Ecto neural progenitor cell (in vitro differentiated cells): ENCODE data around the gene SLC35E3.
"Not testable (repeated sequence)": the region's sequence is repeated elsewhere in the genome, so short reads cannot be mapped to it uniquely, and the experiment has no call there.

ENCODE experiments used
- DNase-seq: peaks from one replicate; pipeline ENCODE4 v3.0.0-alpha.2; 2018; ENCODE audit warnings: low spot score

Gene SLC35E3

DNA sequence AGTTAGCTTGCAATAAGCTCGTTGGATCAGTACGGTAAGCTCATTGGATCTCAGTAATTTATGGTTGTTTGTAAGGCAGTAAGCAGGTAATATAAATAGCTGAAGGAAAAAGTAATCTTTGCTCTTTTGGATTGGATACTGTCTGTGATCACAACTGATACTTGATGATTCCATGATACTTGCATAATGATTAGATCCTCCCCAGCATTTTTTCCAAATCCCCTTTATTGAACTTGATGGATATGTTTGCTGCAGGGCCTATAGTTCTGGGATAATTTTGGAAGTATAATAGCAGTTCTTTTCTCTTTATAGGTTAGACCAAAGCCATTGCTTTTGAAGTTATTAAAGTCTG is 67.2 kb downstream of the SLC35E3 start:
- no peak for DNase-seq

DNA sequence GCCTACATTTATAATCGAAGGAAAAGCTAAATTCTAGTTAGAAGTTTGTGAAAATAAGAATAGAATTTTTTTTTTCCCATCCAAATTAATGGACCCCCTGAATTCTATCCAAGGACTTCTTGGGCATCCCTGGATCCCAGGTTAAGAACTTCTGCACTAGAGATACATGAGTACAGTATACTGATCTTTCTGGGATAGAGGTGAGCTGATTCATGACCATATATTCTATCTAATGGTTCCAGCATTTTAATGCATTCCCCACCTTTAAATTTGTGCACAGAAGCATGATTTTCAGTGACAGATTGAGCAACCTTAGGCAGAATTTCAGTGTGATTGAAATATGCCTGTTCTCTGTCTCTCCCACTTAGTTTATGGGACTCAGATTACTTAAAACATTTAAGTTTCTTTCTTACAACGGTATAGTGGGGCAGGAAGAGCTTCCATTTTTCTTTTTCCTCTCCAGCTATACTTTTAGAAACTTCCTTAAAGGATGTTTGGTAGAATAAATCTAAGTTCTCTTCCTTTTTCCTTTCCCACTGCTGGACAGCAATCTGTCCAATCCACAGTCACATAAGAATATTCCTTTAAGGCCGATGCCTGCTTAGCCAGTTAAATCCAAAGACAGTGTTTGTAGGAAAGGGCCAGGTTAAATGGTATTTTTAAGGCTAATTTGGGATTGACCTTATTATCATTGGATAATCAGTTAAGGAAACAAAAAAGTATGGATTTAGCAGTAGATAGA is 68.7 kb downstream of the SLC35E3 start:
- DNase-seq = no peak

DNA sequence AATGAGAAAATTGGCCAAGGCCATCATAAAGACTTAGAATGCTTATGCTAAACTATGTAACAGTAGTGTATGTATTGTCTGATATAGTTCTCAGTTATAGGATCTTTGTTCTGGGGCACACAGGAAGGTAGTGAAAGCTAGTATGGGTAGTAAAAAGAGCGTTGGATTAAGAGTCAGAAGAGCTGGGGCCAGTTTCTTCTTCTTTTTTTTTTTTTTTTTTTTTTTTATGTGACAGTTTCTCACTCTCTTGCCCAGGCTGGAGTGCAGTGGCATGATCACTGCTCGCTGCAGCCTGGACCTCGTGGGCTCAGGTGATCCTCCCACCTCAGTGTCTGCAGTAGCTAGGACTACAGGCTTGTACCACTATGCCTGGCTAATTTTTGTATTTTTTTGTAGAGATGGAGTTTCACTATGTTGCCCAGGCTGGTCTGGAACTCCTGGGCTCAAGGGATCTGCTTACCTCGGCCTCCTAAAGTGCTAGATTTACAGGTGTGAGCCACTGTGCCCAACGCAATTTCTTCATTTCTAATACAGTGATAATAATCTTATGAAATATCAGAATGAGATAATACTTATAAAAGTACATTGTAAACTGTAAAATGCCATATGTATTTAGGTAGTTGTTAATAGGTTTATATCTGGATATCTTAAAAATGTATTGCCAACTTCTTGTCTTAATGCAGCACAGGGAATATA is 69.4 kb downstream of the SLC35E3 start:
- DNase-seq = no peak

DNA sequence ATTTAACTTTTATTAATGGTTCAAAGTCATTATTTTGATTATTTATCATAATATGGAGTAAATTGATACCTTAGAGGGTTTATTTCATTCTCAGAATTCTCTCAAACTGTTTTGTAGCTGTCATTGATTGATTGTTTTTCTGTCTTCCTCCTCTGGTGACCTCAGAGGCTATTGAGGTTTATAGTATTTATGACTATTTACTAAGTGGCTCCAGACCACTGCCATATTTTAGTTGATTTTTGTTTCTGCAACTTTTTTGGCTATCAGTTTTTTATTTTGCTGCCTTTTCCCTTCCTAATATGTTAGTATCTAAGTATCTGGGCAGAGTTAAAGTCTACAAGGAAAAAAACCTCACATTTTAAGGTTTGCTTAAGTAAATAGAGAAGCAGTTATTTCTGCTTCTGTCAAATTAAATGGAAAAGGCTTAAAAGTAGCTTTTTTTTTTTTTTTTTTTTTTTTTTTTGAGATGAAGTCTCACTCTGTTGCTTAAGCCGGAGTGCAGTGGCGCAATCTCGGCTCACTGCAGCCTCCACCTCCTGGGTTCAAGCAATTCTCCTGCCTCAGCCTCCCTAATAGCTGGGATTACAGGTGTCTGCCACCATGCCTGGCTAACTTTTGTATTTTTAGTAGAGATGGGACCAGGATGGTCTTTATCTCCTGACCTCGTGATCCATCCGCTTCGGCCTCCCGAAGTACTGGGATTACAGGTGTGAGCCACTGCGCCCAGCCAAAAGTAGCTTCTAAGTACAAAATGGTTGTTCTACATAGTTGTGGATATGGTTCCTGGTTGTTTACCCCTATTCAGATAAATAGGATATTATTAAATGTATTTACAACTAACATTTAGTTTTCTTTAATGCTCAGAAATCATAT is 70.2 kb downstream of the SLC35E3 start:
- no peak for DNase-seq

DNA sequence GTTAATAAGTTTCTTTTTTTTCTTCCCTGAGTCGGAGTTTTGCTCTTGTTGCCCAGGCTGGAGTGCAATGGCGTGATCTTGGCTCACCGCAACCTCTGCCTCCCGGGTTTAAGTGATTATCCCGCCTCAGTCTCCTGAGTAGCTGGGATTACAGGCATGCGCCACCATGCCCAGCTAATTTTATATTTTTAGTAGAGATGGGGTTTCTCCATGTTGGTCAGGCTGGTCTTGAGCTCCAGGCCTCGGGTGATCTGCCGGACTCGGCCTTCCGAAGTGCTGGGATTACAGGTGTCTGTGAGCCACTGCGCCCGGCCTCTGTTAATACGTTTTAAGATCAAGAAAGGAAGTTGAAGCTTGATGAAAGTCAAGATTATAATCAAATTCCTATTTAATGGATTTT is 73.5 kb downstream of the SLC35E3 start:
- not testable (repeated sequence) for DNase-seq

DNA sequence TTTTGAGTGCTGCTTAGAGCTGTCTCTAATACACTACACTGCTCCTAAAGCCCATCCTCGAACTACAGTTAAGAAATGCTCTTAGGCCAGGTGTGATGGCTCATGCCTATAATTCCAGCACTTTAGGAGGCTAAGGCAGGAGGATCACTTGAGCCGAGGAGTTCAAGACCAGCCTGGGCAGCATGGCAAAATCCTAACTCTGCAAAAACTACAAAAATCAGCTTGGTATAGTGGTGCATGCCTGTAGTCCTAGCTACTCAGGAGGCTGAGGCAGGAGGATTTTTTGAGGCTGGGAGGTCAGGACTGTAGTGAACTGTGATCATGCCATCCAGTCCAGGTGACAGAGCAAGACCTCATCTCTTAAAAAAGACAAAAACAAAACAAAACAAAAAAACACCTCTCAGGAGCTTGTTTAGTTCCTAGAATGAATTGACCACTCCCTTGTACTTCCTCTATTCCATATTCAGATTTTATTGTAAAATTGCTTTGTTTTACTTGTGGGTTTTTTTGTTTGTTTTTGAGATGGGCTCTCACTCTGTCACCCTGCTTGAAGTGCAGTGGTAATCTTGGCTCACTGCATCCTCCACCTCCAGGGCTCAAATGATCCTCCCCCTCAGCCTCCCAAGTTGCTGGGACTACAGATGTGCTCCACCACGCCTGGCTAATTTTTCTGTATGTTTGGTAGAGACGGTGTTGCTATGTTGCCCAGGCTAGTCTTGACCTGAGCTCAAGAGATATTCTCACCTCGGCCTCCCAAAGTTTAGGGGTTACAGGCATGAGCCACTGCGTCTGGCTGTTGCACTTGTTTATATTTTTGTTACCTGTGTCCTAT is 75.6 kb downstream of the SLC35E3 start:
- no peak for DNase-seq

DNA sequence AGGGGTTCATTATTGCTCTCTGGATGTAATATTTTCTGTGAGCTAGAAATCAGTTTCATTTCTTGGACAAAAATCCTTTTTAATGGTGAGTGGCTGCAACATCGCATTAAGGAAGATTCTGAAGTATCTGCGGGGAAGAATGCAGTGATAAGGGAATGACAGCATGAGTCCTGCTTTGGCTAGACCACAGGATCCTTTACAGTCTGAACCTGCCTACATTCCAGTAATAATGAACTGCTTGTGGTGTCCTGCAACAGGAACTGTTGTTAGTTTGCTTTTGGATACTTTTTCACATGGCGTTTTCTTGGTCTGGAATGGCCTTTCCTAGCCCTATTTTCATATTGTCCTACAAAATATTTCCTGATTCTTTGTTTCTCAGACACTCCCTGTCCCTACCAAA is 77.7 kb downstream of the SLC35E3 start:
- no peak for DNase-seq

DNA sequence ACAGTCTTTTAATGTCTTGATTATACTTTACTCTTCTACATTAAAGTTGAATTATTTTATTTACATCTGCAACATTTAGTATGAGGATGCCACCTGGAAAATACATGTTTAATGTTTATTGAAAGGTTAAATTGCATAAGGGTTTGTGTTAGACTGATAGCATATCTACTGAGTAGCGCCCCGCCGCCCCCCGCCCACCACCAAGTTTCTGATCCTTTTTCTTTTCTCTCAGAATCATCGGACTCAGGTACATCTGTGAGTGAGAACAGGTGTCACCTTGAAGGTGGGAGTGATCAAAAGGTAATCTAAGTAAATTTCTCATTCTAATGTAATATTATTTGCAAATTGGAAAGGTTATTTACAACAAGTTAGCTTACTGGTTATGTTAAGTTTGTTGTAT is 78.2 kb downstream of the SLC35E3 start:
- no peak for DNase-seq

DNA sequence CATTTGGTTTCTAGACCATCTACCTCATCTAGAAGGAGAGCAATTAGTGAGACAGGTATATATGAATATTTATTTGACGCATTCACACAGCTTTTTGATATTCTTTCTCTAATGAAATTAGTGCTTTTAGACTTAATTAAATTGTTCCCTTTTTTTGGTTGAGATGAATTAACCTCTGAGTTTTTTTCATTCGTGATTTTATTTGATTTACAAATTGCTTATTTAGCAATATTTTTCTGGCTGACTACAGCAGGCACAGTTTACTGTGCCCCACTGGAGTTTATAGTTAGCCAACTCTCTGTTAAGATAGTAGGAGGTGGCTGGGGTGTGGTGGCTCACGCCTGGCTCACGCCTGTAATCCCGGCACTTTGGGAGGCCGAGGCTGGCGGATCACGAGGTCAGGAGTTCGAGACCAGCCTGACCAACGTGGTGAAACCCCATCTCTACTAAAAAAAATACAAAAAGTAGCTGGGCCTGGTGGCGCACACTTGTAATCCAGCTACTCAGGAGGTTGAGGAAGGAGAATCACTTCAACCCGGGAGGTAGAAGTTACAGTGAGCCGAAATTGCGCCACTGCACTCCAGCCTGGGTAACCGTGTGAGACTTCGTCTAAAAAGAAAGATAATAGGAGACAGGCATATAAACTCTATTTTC is 78.7 kb downstream of the SLC35E3 start:
- DNase-seq = no peak

DNA sequence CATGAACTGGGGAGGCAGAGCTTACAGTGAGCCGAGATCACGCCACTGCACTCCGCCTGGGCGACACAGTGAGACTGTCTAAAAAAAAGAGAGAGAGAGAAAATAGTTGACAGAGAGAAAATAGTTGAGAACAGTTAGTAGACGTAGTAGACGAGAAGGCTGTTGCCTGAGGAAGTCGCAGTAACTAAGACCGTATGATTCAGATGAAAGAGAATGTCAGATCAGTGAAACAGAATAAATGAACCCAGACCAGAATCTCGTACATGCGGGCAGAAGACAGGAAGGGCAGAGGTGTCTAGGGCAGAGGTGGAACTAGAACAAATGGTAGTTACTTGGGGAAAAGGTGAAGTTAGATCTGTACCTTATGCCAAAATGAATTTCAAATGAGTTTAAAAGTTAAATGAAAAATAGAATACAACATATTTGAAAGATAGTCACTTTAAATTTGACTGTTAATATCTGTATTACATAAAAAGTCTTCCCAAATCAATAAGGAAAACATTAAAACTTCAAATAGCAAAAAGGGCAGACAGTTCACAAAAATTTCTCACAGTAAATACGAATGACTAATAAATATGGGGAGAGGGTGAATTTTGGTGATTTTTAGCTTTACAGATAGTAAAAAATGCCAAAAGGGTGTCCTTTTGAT is 79.7 kb downstream of the SLC35E3 start:
- no peak for DNase-seq

DNA sequence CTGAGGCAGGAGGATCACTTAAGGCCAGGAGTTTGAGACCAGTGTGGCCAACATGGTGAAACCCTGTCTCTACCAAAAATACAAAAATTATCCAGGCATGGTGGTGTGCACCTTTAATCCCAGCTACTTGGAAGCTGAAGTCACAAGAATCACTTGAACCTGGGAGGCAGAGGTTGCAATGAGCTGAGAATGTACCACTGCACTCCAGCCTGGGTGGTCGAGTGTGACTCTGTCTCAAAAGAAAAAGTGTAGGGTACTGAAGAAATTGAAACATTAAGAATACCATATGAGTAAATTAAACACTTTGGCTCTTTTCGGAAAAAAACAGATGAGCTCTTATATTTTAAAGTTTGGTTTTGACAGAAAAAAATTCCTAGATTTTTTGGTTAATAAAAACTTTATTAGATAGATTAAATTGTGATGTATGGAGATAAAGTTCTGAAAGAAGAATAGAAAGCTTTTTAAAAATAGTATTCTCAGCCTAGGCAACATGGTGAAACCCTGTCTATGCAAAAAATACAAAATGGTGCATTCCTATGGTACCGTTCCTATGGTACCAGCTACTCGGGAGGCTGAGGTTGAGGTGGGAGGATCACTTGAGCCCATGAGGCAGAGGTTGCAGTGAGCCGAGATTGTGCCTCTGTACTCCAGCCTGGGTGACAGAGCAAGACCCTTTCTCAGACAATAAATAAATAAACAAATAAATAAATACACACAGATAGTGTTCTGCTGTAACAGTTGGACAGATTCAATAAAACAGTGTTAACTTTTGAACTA is 82.1 kb downstream of the SLC35E3 start:
- no peak for DNase-seq

DNA sequence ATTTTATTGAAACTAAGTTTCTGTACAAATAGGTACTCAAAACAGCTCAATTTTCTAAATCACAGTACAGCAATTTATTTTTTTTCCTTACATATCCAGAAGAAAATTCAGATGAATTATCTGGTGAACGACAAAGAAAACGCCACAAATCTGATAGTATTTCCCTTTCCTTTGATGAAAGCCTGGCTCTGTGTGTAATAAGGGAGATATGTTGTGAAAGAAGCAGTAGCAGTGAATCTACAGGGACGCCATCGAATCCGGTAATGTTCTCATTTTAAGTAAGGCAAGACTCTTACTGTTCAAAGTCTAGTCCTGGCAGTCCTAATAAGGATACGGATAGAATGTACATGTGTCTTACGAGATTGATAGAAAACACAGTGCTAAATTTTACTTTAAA is 82.7 kb downstream of the SLC35E3 start:
- no peak for DNase-seq
